ENCODE results near the gene MTARC1.

The MTARC1 gene

GRCh38 chr1:220786057-220786336 is 716 bp upstream of the MTARC1 start:
- DNase-seq = no peak
- WGBS (ENCODE audit: extremely low coverage, insufficient coverage, insufficient read length) = no CpG with 5 or more reads among the region's 13 CpGs

GRCh38 chr1:220787069-220787619 is 431 bp downstream of the MTARC1 start:
- Histone ChIP-seq H3K27me3 (ENCODE audit: insufficient read depth, low read length) (no peaks in the 10 kb centered on the region), H2BK5ac (ENCODE audit: low read depth, low read length, poor library complexity) (peak overlapping the region; percentile 81), H3K36me3 (ENCODE audit: control insufficient read depth in 1 of 2, insufficient read depth in 2 of 2, low read length in 2 of 2) (peaks cover 2 to 4% of the 10 kb centered on the region in 2 experiments), H2BK12ac (ENCODE audit: low read length) (peak overlapping the region; percentile 45), H3K18ac (ENCODE audit: low read length) (peak overlapping the region; percentile 78), H3K23ac (ENCODE audit: low read length) (no peak overlapping the region), H3K4me1 (ENCODE audit: control insufficient read depth in 1 of 2, insufficient read depth in 2 of 2, low read length in 2 of 2) (peaks cover 16 to 26% of the 10 kb centered on the region in 2 experiments), H4K8ac (ENCODE audit: low read depth, low read length) (peak overlapping the region; percentile 72), H2AFZ (ENCODE audit: insufficient read depth, low read length, poor library complexity) (peak overlapping the region; percentile 89), H3K9me3 (ENCODE audit: insufficient read depth, low read depth, low read length) (no peaks in the 10 kb centered on the region), H3K79me2 (ENCODE audit: control insufficient read depth, insufficient read depth, low read length, poor library complexity) (no peaks in the 10 kb centered on the region), H3K14ac (ENCODE audit: low read length) (peak overlapping the region; percentile 82), H4K91ac (ENCODE audit: low read depth, low read length) (peak overlapping the region; percentile 85), H3K9ac (ENCODE audit: low read length) (peak overlapping the region; percentile 79), H3K4ac (ENCODE audit: low read depth, low read length) (peak overlapping the region; percentile 53), H3K4me2 (ENCODE audit: low read length) (peak overlapping the region; percentile 95), H2BK120ac (ENCODE audit: insufficient read depth, low read length, poor library complexity) (peak overlapping the region; percentile 79), H3K4me3 (ENCODE audit: low read depth, low read length) (peak overlapping the region; percentile 69), H3K79me1 (ENCODE audit: low read length) (peaks cover 23% of the 10 kb centered on the region), H3K27ac (ENCODE audit: low read depth, low read length) (peak overlapping the region; percentile 95), H4K12ac (ENCODE audit: low read depth, low read length) (peak overlapping the region; percentile 63), H2AK5ac (ENCODE audit: low read length) (no peak overlapping the region)
- no CpG with 5 or more reads among the region's 32 CpGs for WGBS (ENCODE audit: extremely low coverage, insufficient coverage, insufficient read length)
- peak; percentile 84 to 88 for DNase-seq

More at GRCh38 chr1:220786057-220786336, 716 bp upstream of the MTARC1 start:
- H3K9ac ChIP-seq (ENCODE audit: low read length) = no peak overlapping the region
- peak overlapping the region; percentile 40 for H4K12ac ChIP-seq (ENCODE audit: low read depth, low read length)
- H2AFZ ChIP-seq (ENCODE audit: insufficient read depth, low read length, poor library complexity) = peak overlapping the region; percentile 73
- H3K27me3 ChIP-seq (ENCODE audit: insufficient read depth, low read length) = no peaks in the 10 kb centered on the region
- H3K79me2 ChIP-seq (ENCODE audit: control insufficient read depth, insufficient read depth, low read length, poor library complexity) = no peaks in the 10 kb centered on the region
- peak overlapping the region; percentile 95 for H3K27ac ChIP-seq (ENCODE audit: low read depth, low read length)
- peak overlapping the region; percentile 95 for H3K4me2 ChIP-seq (ENCODE audit: low read length)
- peak overlapping the region; percentile 39 for H2BK120ac ChIP-seq (ENCODE audit: insufficient read depth, low read length, poor library complexity)
- peak overlapping the region; percentile 44 for H2BK12ac ChIP-seq (ENCODE audit: low read length)
- peak overlapping the region; percentile 74 for H3K14ac ChIP-seq (ENCODE audit: low read length)
- H3K4me3 ChIP-seq (ENCODE audit: low read depth, low read length) = no peak overlapping the region
- peak overlapping the region; percentile 48 for H3K4ac ChIP-seq (ENCODE audit: low read depth, low read length)
- H3K79me1 ChIP-seq (ENCODE audit: low read length) = peaks cover 23% of the 10 kb centered on the region
- H3K4me1 ChIP-seq (ENCODE audit: control insufficient read depth in 1 of 2, insufficient read depth in 2 of 2, low read length in 2 of 2) = peaks cover 16 to 26% of the 10 kb centered on the region in 2 experiments
- peak overlapping the region; percentile 50 for H4K91ac ChIP-seq (ENCODE audit: low read depth, low read length)
- H3K36me3 ChIP-seq (ENCODE audit: control insufficient read depth in 1 of 2, insufficient read depth in 2 of 2, low read length in 2 of 2) = no peaks in the 10 kb centered on the region
- H2BK5ac ChIP-seq (ENCODE audit: low read depth, low read length, poor library complexity) = peak overlapping the region; percentile 11
- H3K18ac ChIP-seq (ENCODE audit: low read length) = peak overlapping the region; percentile 71
- H4K8ac ChIP-seq (ENCODE audit: low read depth, low read length) = peak overlapping the region; percentile 80
- H3K9me3 ChIP-seq (ENCODE audit: insufficient read depth, low read depth, low read length) = no peaks in the 10 kb centered on the region
- H3K23ac ChIP-seq (ENCODE audit: low read length) = no peak overlapping the region
- peak overlapping the region; percentile 75 for H2AK5ac ChIP-seq (ENCODE audit: low read length)

GRCh38 chr1:220788900-220789299 is 2.2 kb downstream of the MTARC1 start:
- peak overlapping the region; percentile 93 for H2AK5ac ChIP-seq (ENCODE audit: low read length)
- no peak overlapping the region for H3K9ac ChIP-seq (ENCODE audit: low read length)
- peaks cover 23% of the 10 kb centered on the region for H3K79me1 ChIP-seq (ENCODE audit: low read length)
- peak overlapping the region; percentile 71 for H3K14ac ChIP-seq (ENCODE audit: low read length)
- H3K4me1 ChIP-seq (ENCODE audit: control insufficient read depth in 1 of 2, insufficient read depth in 2 of 2, low read length in 2 of 2) = peaks cover 16 to 26% of the 10 kb centered on the region in 2 experiments
- H3K23ac ChIP-seq (ENCODE audit: low read length) = no peak overlapping the region
- peak overlapping the region; percentile 62 for H2BK120ac ChIP-seq (ENCODE audit: insufficient read depth, low read length, poor library complexity)
- H3K27ac ChIP-seq (ENCODE audit: low read depth, low read length) = peak overlapping the region; percentile 73
- peaks cover 2 to 7% of the 10 kb centered on the region in 2 experiments for H3K36me3 ChIP-seq (ENCODE audit: control insufficient read depth in 1 of 2, insufficient read depth in 2 of 2, low read length in 2 of 2)
- H2AFZ ChIP-seq (ENCODE audit: insufficient read depth, low read length, poor library complexity) = no peak overlapping the region
- H4K12ac ChIP-seq (ENCODE audit: low read depth, low read length) = no peak overlapping the region
- peak overlapping the region; percentile 58 for H3K18ac ChIP-seq (ENCODE audit: low read length)
- peak overlapping the region; percentile 35 for H2BK5ac ChIP-seq (ENCODE audit: low read depth, low read length, poor library complexity)
- no peaks in the 10 kb centered on the region for H3K79me2 ChIP-seq (ENCODE audit: control insufficient read depth, insufficient read depth, low read length, poor library complexity)
- no peaks in the 10 kb centered on the region for H3K27me3 ChIP-seq (ENCODE audit: insufficient read depth, low read length)
- H3K9me3 ChIP-seq (ENCODE audit: insufficient read depth, low read depth, low read length) = no peaks in the 10 kb centered on the region
- H3K4me3 ChIP-seq (ENCODE audit: low read depth, low read length) = no peak overlapping the region
- DNase-seq = peak; percentile 63 to 65
- WGBS (ENCODE audit: extremely low coverage, insufficient coverage, insufficient read length) = no CpG with 5 or more reads among the region's 7 CpGs
- H3K4ac ChIP-seq (ENCODE audit: low read depth, low read length) = peak overlapping the region; percentile 35
- peak overlapping the region; percentile 56 for H4K91ac ChIP-seq (ENCODE audit: low read depth, low read length)
- peak overlapping the region; percentile 33 for H4K8ac ChIP-seq (ENCODE audit: low read depth, low read length)
- no peak overlapping the region for H3K4me2 ChIP-seq (ENCODE audit: low read length)
- peak overlapping the region; percentile 70 for H2BK12ac ChIP-seq (ENCODE audit: low read length)

GRCh38 chr1:220789532-220790147 is 2.9 kb downstream of the MTARC1 start:
- no peak overlapping the region for H4K91ac ChIP-seq (ENCODE audit: low read depth, low read length)
- H4K8ac ChIP-seq (ENCODE audit: low read depth, low read length) = no peak overlapping the region
- no peak overlapping the region for H2AFZ ChIP-seq (ENCODE audit: insufficient read depth, low read length, poor library complexity)
- H3K9ac ChIP-seq (ENCODE audit: low read length) = no peak overlapping the region
- no peak overlapping the region for H3K27ac ChIP-seq (ENCODE audit: low read depth, low read length)
- H2AK5ac ChIP-seq (ENCODE audit: low read length) = no peak overlapping the region
- no peak overlapping the region for H2BK120ac ChIP-seq (ENCODE audit: insufficient read depth, low read length, poor library complexity)
- WGBS (ENCODE audit: extremely low coverage, insufficient coverage, insufficient read length) = no CpG with 5 or more reads among the region's 2 CpGs
- no peak overlapping the region for H3K18ac ChIP-seq (ENCODE audit: low read length)
- no peak overlapping the region for H3K23ac ChIP-seq (ENCODE audit: low read length)
- no peak for DNase-seq
- H2BK5ac ChIP-seq (ENCODE audit: low read depth, low read length, poor library complexity) = no peak overlapping the region
- peaks cover 16 to 26% of the 10 kb centered on the region in 2 experiments for H3K4me1 ChIP-seq (ENCODE audit: control insufficient read depth in 1 of 2, insufficient read depth in 2 of 2, low read length in 2 of 2)
- H3K4me2 ChIP-seq (ENCODE audit: low read length) = no peak overlapping the region
- H3K4ac ChIP-seq (ENCODE audit: low read depth, low read length) = no peak overlapping the region
- no peaks in the 10 kb centered on the region for H3K79me2 ChIP-seq (ENCODE audit: control insufficient read depth, insufficient read depth, low read length, poor library complexity)
- H3K36me3 ChIP-seq (ENCODE audit: control insufficient read depth in 1 of 2, insufficient read depth in 2 of 2, low read length in 2 of 2) = peaks cover 2 to 7% of the 10 kb centered on the region in 2 experiments
- H3K9me3 ChIP-seq (ENCODE audit: insufficient read depth, low read depth, low read length) = no peaks in the 10 kb centered on the region
- H4K12ac ChIP-seq (ENCODE audit: low read depth, low read length) = no peak overlapping the region
- H2BK12ac ChIP-seq (ENCODE audit: low read length) = no peak overlapping the region
- no peak overlapping the region for H3K4me3 ChIP-seq (ENCODE audit: low read depth, low read length)
- H3K27me3 ChIP-seq (ENCODE audit: insufficient read depth, low read length) = no peaks in the 10 kb centered on the region
- H3K79me1 ChIP-seq (ENCODE audit: low read length) = peaks cover 23% of the 10 kb centered on the region
- H3K14ac ChIP-seq (ENCODE audit: low read length) = no peak overlapping the region

Data from trophoblast cell (in vitro differentiated cells and primary cell).